ENCODE results near the gene WDR41. TPM values are rescaled to one million over a fixed set of nuclear protein-coding genes. Genes with fewer than 3 reads are reported as not detected.

Gene WDR41
- total and polyA plus RNA-seq, 8 donors: 7.4 to 27.4 (median 17.8) TPM

GRCh38 chr5:77443670-77444069 is 48.4 kb downstream of the WDR41 start:
- no peak overlapping the region for H3K4me3 ChIP-seq
- FAIRE-seq: no peak
- no peaks in the 10 kb centered on the region for H3K9me3 ChIP-seq
- intact Hi-C loops (cut with DNase I): no loop called here
- 65 to 100% methylated on average over 1 of the region's 1 CpG for WGBS, 2 donors
- no peak for TF ChIP-seq CTCF (IDR thresholded peaks at IDR 0.05)
- H3K27ac ChIP-seq: no peak overlapping the region
- ATAC-seq: no peak
- DNase-seq: no peak
- H3K36me3 ChIP-seq: peaks cover 0 to 9% (median 3%) of the 10 kb centered on the region in 3 donors
- H3K4me1 ChIP-seq: no peaks in the 10 kb centered on the region
- H3K27me3 ChIP-seq: no peaks in the 10 kb centered on the region

- H3K4me1 ChIP-seq: no peaks in the 10 kb centered on the region
- no peak for TF ChIP-seq CTCF (IDR thresholded peaks at IDR 0.05)
- H3K27ac ChIP-seq: no peak overlapping the region
- intact Hi-C loops (cut with DNase I): no loop called here
- FAIRE-seq: no peak
- WGBS, 2 donors: 56 to 61% methylated on average over 3 of the region's 3 CpGs
- peak in 3 of 4 donors; percentile 29 to 77 (median 40) for ATAC-seq
- no peaks in the 10 kb centered on the region for H3K9me3 ChIP-seq
- DNase-seq: no peak
- no peak overlapping the region for H3K4me3 ChIP-seq
- no peaks in the 10 kb centered on the region for H3K27me3 ChIP-seq
- H3K36me3 ChIP-seq: peaks cover 3 to 10% (median 4%) of the 10 kb centered on the region in 3 donors
These were observed 54.0 kb downstream of the WDR41 start for GRCh38 chr5:77438071-77438470.

- DNase-seq: no peak
These were observed 54.9 kb downstream of the WDR41 start for GRCh38 chr5:77437194-77437593.

GRCh38 chr5:77431719-77432118 is 60.4 kb downstream of the WDR41 start:
- Histone ChIP-seq H3K4me1 (no peaks in the 10 kb centered on the region), H3K4me3 (no peak overlapping the region), H3K27ac (no peak overlapping the region), H3K36me3 (peaks cover 4 to 33% (median 8%) of the 10 kb centered on the region in 3 donors), H3K27me3 (no peaks in the 10 kb centered on the region), H3K9me3 (no peaks in the 10 kb centered on the region)
- FAIRE-seq (no peak), ATAC-seq (no peak), DNase-seq (no peak)
- intact Hi-C loops (cut with DNase I): no loop called here
- WGBS, 2 donors: 86 to 93% methylated on average over 1 of the region's 1 CpG
- TF ChIP-seq CTCF (IDR thresholded peaks at IDR 0.05): no peak

More at GRCh38 chr5:77437194-77437593, 54.9 kb downstream of the WDR41 start:
- H3K27ac ChIP-seq: no peak overlapping the region
- intact Hi-C loops (cut with DNase I): no loop called here
- TF ChIP-seq CTCF (IDR thresholded peaks at IDR 0.05): no peak
- WGBS, 2 donors: 81 to 83% methylated on average over 5 of the region's 5 CpGs
- H3K36me3 ChIP-seq: peaks cover 3 to 14% (median 8%) of the 10 kb centered on the region in 3 donors
- FAIRE-seq (no peak), ATAC-seq (peak in 3 of 4 donors; percentile 55 to 76 (median 67))
- no peaks in the 10 kb centered on the region for H3K4me1 ChIP-seq
- no peaks in the 10 kb centered on the region for H3K9me3 ChIP-seq
- H3K4me3 ChIP-seq: no peak overlapping the region
- H3K27me3 ChIP-seq: no peaks in the 10 kb centered on the region

GRCh38 chr5:77431286-77431685 is 60.8 kb downstream of the WDR41 start:
- intact Hi-C loops (cut with DNase I): no loop called here
- 95 to 97% methylated on average over 3 of the region's 3 CpGs for WGBS, 2 donors
- no peaks in the 10 kb centered on the region for H3K27me3 ChIP-seq
- H3K27ac ChIP-seq: no peak overlapping the region
- no peaks in the 10 kb centered on the region for H3K4me1 ChIP-seq
- DNase-seq: no peak
- H3K4me3 ChIP-seq: no peak overlapping the region
- no peak for ATAC-seq
- peaks cover 4 to 33% (median 8%) of the 10 kb centered on the region in 3 donors for H3K36me3 ChIP-seq
- no peak for FAIRE-seq
- H3K9me3 ChIP-seq: no peaks in the 10 kb centered on the region
- TF ChIP-seq CTCF (IDR thresholded peaks at IDR 0.05): no peak
